ENCODE data around the gene EIF2S1. TPM values are rescaled to one million over a fixed set of nuclear protein-coding genes. Genes with fewer than 3 reads are reported as not detected.
"Not testable (repeated sequence)": the region's sequence is repeated elsewhere in the genome, so short reads cannot be mapped to it uniquely, and the experiment has no call there.

EIF2S1 gene
- polyA plus RNA-seq, 12 donors: 49.3 to 106 (median 93.3) TPM

DNA sequence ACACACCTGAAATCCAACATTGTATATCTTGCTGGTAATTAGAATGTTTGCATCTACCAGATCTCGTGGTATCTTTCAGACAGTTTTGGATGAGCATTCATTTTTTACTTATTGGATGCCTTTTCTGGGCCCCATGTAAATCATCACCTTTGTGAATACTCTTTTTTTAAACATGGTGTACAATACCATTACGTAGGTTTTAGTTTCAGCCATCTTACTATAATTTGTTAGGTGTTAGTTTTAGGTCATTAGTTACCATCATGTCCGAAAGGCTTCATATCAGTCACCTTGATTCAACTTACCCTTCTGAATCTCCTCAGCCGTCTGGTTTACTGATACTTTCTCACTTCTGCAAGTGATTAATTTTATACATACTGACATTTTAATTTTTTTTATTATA, 5.3 kb downstream of the EIF2S1 start:
- no peak for DNase-seq

- no peak for DNase-seq
Measured at GRCh38 chr14:67370830-67371229, 10.7 kb downstream of the EIF2S1 start.

DNA sequence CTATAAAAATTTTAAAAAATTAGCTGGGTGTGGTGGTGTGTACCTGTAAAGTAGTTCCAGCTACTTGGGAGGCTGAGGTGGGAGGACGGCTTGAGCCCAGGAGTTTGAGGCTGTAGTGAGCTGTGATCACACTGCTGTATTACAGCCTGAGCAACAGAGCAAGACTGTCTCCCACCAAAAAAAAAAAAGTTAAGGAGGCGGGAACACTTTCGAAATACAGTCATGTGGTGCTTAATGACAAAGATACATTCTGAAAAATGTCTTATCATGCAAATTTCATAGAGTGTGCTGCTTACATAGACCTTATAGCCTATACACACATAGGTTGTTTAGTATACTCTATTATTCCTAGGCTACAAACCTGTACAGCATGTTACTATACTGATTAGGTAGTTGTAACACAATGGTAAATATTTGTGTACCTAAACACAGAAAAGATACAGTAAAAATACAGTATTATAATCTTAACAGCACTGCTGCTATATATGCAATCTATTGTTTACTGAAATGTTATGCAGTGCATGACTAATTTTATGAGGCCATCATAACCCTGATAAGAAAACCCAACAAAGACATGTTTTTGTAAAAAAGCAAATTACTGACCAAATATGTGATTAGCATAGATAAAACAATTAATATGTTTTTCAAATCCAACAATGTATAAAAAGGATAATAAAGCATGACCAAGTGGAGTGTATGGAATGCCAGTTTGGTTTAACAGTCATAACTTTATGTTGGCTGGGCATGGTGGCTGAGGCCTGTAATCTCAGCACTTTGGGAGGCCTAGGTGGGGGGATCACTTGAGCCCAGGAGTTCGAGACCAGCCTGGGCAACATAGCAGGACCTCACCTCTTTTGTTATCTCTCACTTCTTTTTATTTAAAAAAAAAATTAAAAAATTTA, 11.4 kb downstream of the EIF2S1 start:
- no peak for DNase-seq

GRCh38 chr14:67372833-67373232, 12.7 kb downstream of the EIF2S1 start:
- DNase-seq: no peak

- no peak for DNase-seq
Measured at GRCh38 chr14:67373347-67373746, 13.2 kb downstream of the EIF2S1 start.

DNA sequence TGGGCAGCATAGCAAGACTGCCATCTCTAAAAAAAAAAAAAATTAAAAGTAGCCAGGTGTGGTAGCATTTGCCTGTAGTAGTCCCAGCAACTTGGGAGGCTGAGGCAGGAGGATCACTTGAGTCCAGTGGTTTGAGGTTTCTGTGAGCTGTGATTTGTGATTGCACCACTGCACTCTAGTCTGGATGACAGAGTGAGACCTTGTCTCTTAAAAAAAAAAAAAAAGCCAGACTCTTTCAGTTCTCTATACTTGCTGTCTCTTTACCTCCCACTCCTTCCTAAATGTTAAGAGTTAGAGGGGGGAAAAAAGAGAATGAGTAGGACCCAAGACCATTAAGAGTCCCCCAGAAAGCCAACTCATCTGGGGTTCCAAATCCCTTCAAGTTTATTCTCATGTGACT, 17.8 kb downstream of the EIF2S1 start:
- DNase-seq: no peak

- no peak for DNase-seq
Measured at GRCh38 chr14:67385120-67385519, 25.0 kb downstream of the EIF2S1 start.

DNA sequence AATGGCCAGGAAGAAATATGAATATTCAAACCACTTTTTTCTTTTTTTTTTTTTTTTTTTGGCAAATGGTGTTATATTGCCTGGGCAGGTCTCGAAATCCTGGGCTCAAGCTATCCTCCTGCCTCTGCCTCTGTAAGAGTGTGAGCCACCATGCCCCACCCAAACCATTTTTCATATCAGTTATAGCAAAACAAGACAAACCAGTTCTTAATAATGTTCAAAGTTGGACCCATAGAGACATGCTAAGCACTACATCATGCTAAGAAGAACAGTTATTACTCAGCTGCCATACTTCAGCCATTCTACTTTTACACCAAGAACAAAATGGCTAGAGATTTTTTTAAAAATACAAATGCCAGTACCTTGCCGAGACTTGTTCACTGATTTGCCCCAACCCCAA, 25.5 kb downstream of the EIF2S1 start:
- no peak for DNase-seq

DNA sequence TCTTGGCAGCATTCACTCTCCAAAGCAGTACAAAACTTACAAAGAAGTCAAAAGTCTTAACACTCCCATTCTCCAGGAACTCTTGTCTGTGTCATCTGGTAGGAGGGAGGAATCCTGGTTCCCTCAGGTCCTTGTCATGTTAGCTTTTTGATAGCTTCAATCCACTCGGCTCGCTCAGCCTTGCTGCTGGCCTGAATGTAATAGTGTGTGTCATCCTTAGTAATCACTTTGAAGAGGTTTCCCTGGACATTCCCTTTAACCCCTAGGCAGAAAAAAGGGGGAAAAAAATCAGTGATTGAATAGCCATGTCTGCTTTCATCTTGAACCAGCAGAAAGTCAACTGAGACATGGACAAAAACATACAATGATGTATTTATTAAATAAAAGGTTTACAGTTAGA, 27.1 kb downstream of the EIF2S1 start:
- no peak for DNase-seq

DNA sequence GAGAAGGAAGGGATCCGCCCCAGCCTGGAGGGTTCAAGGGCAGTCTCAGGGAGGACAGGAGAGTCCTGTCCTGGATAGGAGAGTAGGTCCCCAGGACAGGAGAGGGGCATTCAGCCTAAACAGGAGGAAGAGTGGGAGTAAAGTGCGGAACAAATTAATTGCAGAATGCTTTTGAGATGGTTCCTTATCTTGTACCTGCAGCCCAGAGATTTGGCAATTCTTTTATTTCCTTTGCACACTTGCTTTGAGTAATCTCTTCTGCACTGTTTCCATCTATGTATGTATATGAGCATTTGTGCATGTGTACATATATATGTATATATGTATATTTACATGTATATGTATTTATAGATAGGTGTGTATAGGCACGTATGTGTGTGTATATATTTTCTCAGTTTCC, 29.1 kb downstream of the EIF2S1 start:
- no peak for DNase-seq

DNA sequence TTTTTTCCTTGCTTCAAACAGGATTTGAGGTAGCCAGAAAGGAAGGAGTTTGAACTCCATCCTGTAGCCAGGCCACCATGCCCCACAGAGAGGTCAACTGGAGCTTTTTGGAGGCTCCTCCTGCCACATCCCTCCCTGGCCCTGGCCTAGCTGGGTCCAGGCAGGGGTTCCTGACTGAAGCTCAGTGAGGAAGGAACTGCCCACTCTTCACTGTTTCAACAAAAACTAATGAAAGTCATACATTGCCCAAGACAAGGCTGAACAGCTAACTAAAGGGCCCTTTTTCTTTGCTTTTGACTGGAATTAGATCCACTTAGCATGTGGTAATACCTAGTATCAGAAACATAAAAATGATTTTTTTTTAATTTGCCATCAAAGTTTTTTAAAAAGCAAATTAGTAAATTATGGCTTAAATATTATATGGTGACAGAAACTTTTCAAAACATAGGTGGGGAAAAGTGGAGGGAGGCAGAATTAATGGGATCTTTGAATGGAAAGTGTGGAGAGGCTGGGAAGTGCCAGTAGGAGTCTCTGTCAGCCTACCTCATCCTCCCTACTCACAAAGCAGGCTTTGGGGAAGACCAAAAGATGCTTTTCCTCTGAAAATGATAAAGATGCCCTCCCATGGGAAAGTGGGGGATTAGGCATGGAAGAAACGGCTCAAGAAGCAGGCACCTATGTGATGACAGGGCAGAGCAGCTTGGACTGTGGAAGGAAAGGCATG, 29.8 kb downstream of the EIF2S1 start:
- no peak for DNase-seq

GRCh38 chr14:67391268-67391667, 31.1 kb downstream of the EIF2S1 start:
- no peak for DNase-seq

GRCh38 chr14:67392123-67392522, 32.0 kb downstream of the EIF2S1 start:
- no peak for DNase-seq

DNA sequence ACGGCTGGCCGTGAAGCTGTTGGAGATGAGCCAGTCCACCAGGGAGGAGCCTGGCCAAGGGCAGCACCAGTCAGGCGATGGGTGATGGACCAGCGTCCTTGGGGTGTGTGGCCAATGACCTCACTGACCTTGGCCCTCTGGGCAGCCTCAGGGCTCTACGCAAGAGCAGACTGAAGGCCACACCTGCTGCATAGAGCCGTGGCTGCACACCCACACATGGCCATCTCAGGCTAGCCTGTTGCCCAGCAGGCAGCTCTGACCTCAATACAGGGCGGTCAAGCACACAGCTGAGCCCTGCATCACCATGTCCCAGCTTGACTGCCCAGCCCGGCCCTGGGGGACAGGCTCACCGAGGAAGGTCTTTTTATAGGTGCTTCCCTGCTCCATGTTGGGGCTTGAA, 32.7 kb downstream of the EIF2S1 start:
- no peak for DNase-seq

DNA sequence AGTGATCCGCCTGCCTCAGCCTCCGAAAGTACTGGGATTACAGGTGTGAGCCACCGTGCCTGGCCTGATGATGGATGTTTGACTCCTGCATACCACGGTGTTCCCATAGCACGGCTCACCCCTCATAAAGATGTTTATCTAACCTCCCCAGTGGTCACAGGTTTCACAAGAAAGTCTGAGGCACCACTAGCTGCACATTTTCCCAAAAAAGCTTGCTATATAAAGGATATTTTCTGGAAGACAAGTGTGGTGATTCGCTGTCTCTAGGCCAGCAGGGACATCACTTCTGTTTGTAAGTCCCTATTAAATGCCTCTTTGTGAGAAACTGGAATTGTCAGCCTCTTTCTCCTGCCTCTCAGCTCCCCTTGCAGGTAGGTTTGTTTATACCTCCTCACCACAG, 33.6 kb downstream of the EIF2S1 start:
- no peak for DNase-seq

DNA sequence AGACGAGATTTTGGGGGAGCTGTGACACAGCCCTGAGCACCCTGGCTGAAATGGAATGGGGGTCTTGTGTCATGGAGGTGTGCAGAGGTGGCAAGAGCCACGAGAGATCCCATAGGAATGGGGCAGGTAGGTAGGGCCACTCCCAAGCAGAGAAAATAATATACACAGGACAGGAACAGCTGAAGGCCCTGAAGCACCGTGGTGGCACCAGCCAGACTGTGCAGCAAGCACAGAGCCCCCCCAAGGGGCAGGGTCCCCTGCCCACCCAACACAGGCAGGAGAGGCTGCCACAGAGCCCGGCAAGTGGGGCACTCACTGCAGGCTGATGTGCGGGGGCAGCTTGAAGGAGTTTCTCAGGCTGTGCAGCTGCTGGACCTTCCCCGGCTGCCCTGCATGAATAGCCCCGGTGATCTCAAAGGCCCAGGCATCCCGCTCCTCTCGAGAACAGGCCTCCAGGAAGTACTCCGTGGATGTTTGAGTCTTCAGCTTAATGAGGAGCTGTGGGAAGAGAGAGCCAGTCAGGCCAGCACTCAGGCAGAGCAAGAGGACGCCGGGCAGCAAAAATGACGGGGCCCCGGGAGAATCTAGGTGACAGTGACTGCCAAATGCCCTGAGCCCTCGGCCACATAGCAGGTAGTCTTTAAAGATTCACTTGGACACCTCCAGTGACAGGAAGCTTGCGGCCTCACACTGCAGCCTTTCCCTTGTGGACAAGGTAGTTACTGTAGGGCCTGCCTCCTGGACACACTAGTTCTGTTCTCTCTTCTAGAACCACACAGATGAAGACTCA, 35.2 kb downstream of the EIF2S1 start:
- no peak for DNase-seq

DNA sequence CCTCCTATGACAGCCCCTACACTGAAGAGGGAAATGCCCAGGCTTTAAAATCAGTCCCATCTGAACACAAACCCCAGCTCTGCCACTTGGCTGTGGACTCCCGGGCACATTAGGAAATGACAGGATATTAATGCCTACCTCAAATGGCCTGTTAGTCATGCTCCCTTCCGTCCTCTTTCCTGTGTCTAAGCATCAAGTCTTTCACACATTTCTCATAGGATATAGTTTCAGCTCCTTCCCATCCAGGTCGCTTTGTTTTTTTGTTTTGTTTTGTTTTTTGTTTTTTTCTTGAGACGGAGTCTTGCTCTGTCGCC, 35.7 kb downstream of the EIF2S1 start:
- DNase-seq: no peak

DNA sequence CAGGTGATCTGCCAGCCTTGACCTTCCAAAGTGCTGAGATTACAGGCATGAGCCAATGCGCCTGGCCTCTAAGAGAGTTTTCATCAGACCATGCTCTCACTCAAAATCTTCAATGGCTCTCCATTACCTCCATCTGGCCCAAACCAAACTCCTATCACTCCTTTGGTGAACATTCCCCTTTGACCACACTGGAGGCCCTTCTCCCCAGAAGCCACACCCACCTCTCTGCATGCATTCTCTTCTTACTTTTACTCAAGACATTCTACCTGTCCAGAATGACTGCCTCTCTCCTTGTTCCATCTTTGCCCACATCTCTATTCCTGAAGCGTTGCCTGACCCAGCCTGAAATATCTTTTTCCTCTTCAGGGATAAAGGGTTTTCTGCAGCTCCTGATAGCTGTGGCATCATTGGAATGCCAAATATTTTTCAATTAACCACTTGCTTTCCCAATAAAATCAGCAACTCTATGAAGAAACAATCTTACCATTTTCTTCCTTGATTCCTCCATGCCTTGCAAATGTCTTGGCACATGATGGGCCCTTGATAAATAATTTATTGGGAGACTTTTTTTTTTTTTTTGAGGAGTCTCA, 36.3 kb downstream of the EIF2S1 start:
- no peak for DNase-seq

GRCh38 chr14:67397536-67397935, 37.4 kb downstream of the EIF2S1 start:
- DNase-seq: no peak

- DNase-seq: no peak
Measured at GRCh38 chr14:67400434-67400833, 40.3 kb downstream of the EIF2S1 start.

DNA sequence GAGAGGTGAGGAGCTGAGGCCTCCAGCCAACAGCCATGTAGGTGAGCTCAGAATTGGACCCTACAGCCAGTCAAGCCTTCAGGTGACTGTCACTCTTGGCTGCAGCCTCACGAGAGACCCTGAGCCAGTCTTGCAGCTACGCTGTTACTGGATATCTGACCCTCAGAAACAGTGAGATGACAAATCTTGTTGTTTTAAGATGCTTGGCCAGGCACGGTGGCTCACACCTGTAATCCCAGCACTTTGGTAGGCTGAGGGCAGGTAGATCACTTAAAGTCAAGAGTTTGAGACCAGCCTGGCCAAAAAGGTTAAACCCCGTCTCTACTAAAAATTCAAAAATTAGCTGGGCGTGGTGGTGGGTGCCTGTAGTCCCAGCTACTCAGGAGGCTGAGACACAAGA, 45.6 kb downstream of the EIF2S1 start:
- DNase-seq: no peak

GRCh38 chr14:67408122-67408801, 48.1 kb downstream of the EIF2S1 start:
- not testable (repeated sequence) for DNase-seq

Data from muscle of arm (tissue), 12 donors.